Right cardiac atrium (tissue), 5 donors: ENCODE data around the gene WNK1. TPM values are rescaled to one million over a fixed set of nuclear protein-coding genes. Genes with fewer than 3 reads are reported as not detected.

Source experiments
- ATAC-seq, 2 donors: fragments of 200-7000 bp; cut with Tn5 transposase; one replicate each; pipeline versions ENCODE4 v1.8.0 to v1.9.1; 2020; ENCODE audit warnings: moderate library complexity in 2 of 2, mild to moderate bottlenecking in 1 of 2
- DNase-seq, 3 donors: peaks; one replicate each; pipeline ENCODE4 v3.0.0-alpha.2; 2020
- H3K27ac ChIP-seq: one replicate; pipeline ENCODE4 v1.5.1; 2013; ENCODE audit warnings: mild to moderate bottlenecking, low read length, control low read depth, moderate library complexity
- H3K27me3 ChIP-seq: one replicate; pipeline ENCODE4 v1.6.1; 2013; ENCODE audit not compliant: control insufficient read depth, insufficient read depth
- H3K4me1 ChIP-seq: one replicate; pipeline ENCODE4 v1.6.1; 2013; ENCODE audit warnings: low read length; ENCODE audit not compliant: control insufficient read depth, insufficient read depth
- H3K4me3 ChIP-seq: one replicate; pipeline ENCODE4 v1.5.1; 2013; ENCODE audit warnings: low read length, control low read depth
- H3K9me3 ChIP-seq: one replicate; pipeline ENCODE4 v1.6.1; 2013; ENCODE audit warnings: low read length; ENCODE audit not compliant: control insufficient read depth
- WGBS: extraction: QIAGEN DNeasy Blood & Tissue Kit; methylation state at CpG from one replicate; pipeline ENCODE4 v1.1.7; 2013; 5-methylcytosine and 5-hydroxymethylcytosine counted together
- intact Hi-C, 4 donors: fragments of 100-400 bp; cut with DNase I; formaldehyde crosslinking; loops; one replicate each; pipeline versions ENCODE4 v1.11.0 to v1.14.0; 2022 to 2023
- polyA plus RNA-seq: library from polyadenylated mRNA; stranded (reverse); fragments of 200-250 nt; gene quantifications from one replicate; pipeline ENCODE4 v1.2.3, GENCODE V29; 2013
- total RNA-seq, 4 donors: library from RNA; stranded (reverse); fragmentation: NEBNext Ultra II Directional; extraction: Animal tissue kit (Norgen Biotek cat#: 25700); gene quantifications; one replicate each; pipeline ENCODE4 v1.2.1, GENCODE V29; 2021
- donor health status: healthy with polysubstance abuse.
- donor health status: DM: no; HTN: yes; CAD: no.
- donor health status: DM: no; HTN: no; CAD: no.
- donor health status: DM: no; HTN: yes; CAD: no; lungs with severe emphysema.
- donor health status: DM: yes; HTN: yes; CAD: no.

Gene WNK1
- total and polyA plus RNA-seq, 5 donors, result 88.2 to 319 (median 249) TPM

- ATAC-seq (no peak), DNase-seq (no peak)
- no peaks in the 10 kb centered on the region for H3K9me3 ChIP-seq
- H3K27ac ChIP-seq, result no peak overlapping the region
- no peak overlapping the region for H3K4me3 ChIP-seq
- WGBS, result 53% methylated on average over 5 of the region's 5 CpGs
- H3K27me3 ChIP-seq, result no peaks in the 10 kb centered on the region
- intact Hi-C loops, result no loop called here
- no peaks in the 10 kb centered on the region for H3K4me1 ChIP-seq
These were observed 151.6 kb downstream of the WNK1 start for GRCh38 chr12:904010-904414.

- intact Hi-C loops, result no loop called here
- 82% methylated on average over 9 of the region's 9 CpGs for WGBS
- ATAC-seq (peak in 1 of 2 donors; percentile 16), DNase-seq (no peak)
- H3K27ac ChIP-seq, result no peak overlapping the region
- no peaks in the 10 kb centered on the region for H3K9me3 ChIP-seq
- H3K27me3 ChIP-seq, result no peaks in the 10 kb centered on the region
- H3K4me3 ChIP-seq, result no peak overlapping the region
- no peaks in the 10 kb centered on the region for H3K4me1 ChIP-seq
These were observed 153.1 kb downstream of the WNK1 start for GRCh38 chr12:905261-906031.

GRCh38 chr12:906062-906585 lies 153.7 kb downstream of the WNK1 start:
- no peak overlapping the region for H3K4me3 ChIP-seq
- DNase-seq, result no peak
- H3K27ac ChIP-seq, result no peak overlapping the region
- H3K9me3 ChIP-seq, result no peaks in the 10 kb centered on the region
- WGBS, result 89% methylated on average over 10 of the region's 10 CpGs
- no peaks in the 10 kb centered on the region for H3K27me3 ChIP-seq
- H3K4me1 ChIP-seq, result no peaks in the 10 kb centered on the region
- ATAC-seq, result no peak
- intact Hi-C loops, result no loop called here

GRCh38 chr12:907413-908185 lies 155.2 kb downstream of the WNK1 start:
- ATAC-seq (no peak), DNase-seq (no peak)
- Histone ChIP-seq H3K4me3 (no peak overlapping the region), H3K27ac (no peak overlapping the region), H3K27me3 (no peaks in the 10 kb centered on the region), H3K4me1 (no peaks in the 10 kb centered on the region), H3K9me3 (no peaks in the 10 kb centered on the region)
- 80% methylated on average over 16 of the region's 16 CpGs for WGBS
- intact Hi-C loops, result no loop called here

- 77% methylated on average over 3 of the region's 3 CpGs for WGBS
- intact Hi-C loops, result no loop called here
- H3K4me3 ChIP-seq, result no peak overlapping the region
- ATAC-seq, result no peak
- H3K27ac ChIP-seq, result no peak overlapping the region
- no peaks in the 10 kb centered on the region for H3K27me3 ChIP-seq
- DNase-seq, result no peak
- H3K9me3 ChIP-seq, result no peaks in the 10 kb centered on the region
- H3K4me1 ChIP-seq, result no peaks in the 10 kb centered on the region
These were observed 157.5 kb downstream of the WNK1 start for GRCh38 chr12:909861-910260.

GRCh38 chr12:910416-910815 lies 158.0 kb downstream of the WNK1 start:
- no peaks in the 10 kb centered on the region for H3K4me1 ChIP-seq
- DNase-seq (no peak), ATAC-seq (no peak)
- no peaks in the 10 kb centered on the region for H3K27me3 ChIP-seq
- 65% methylated on average over 4 of the region's 4 CpGs for WGBS
- no peaks in the 10 kb centered on the region for H3K9me3 ChIP-seq
- intact Hi-C loops, result no loop called here
- H3K4me3 ChIP-seq, result no peak overlapping the region
- no peak overlapping the region for H3K27ac ChIP-seq

GRCh38 chr12:911191-911826 lies 158.9 kb downstream of the WNK1 start:
- intact Hi-C loops, result no loop called here
- H3K27ac ChIP-seq, result peak overlapping the region; percentile 46
- DNase-seq (peak in 1 of 3 donors; percentile 58), ATAC-seq (peak; percentile 60 to 72)
- 38% methylated on average over 10 of the region's 10 CpGs for WGBS
- no peaks in the 10 kb centered on the region for H3K27me3 ChIP-seq
- no peaks in the 10 kb centered on the region for H3K9me3 ChIP-seq
- no peaks in the 10 kb centered on the region for H3K4me1 ChIP-seq
- no peak overlapping the region for H3K4me3 ChIP-seq

- Histone ChIP-seq H3K27me3 (no peaks in the 10 kb centered on the region), H3K27ac (no peak overlapping the region), H3K4me3 (no peak overlapping the region), H3K9me3 (no peaks in the 10 kb centered on the region), H3K4me1 (no peaks in the 10 kb centered on the region)
- WGBS, result 77% methylated on average over 7 of the region's 7 CpGs
- no peak for ATAC-seq
- DNase-seq, result no peak
- intact Hi-C loops, result no loop called here
These were observed 160.3 kb downstream of the WNK1 start for GRCh38 chr12:912466-913235.

- ATAC-seq (no peak), DNase-seq (no peak)
- intact Hi-C loops, result no loop called here
- no peaks in the 10 kb centered on the region for H3K4me1 ChIP-seq
- no peaks in the 10 kb centered on the region for H3K27me3 ChIP-seq
- no peak overlapping the region for H3K4me3 ChIP-seq
- 82% methylated on average over 15 of the region's 15 CpGs for WGBS
- H3K9me3 ChIP-seq, result no peaks in the 10 kb centered on the region
- no peak overlapping the region for H3K27ac ChIP-seq
These were observed 161.7 kb downstream of the WNK1 start for GRCh38 chr12:913919-914698.

- ATAC-seq, result no peak
These were observed 162.7 kb downstream of the WNK1 start for GRCh38 chr12:915090-915489.

More at GRCh38 chr12:915090-915489, 162.7 kb downstream of the WNK1 start:
- Histone ChIP-seq H3K27ac (no peak overlapping the region), H3K4me3 (no peak overlapping the region), H3K4me1 (no peaks in the 10 kb centered on the region), H3K9me3 (no peaks in the 10 kb centered on the region), H3K27me3 (no peaks in the 10 kb centered on the region)
- 64% methylated on average over 5 of the region's 5 CpGs for WGBS
- intact Hi-C loops, result no loop called here
- DNase-seq, result no peak
